ENCODE results near the gene C2CD4A. TPM values are rescaled to one million over a fixed set of nuclear protein-coding genes. Genes with fewer than 3 reads are reported as not detected.

C2CD4A gene
- total RNA-seq, 1 experiment from 2014 or later, result 0.11 TPM

GRCh38 chr15:62104401-62104800 is 37.6 kb downstream of the C2CD4A start:
- Mint-ChIP-seq H3K36me3 (ENCODE audit: insufficient read depth, unreplicated experiment) (no peaks in the 10 kb centered on the region), H3K27me3 (ENCODE audit: insufficient read depth, unreplicated experiment) (no peaks in the 10 kb centered on the region), H3K9me3 (ENCODE audit: unreplicated experiment) (no peaks in the 10 kb centered on the region), H3K4me3 (ENCODE audit: unreplicated experiment) (no peak overlapping the region), H3K4me1 (ENCODE audit: low read depth, unreplicated experiment) (no peaks in the 10 kb centered on the region), H3K27ac (ENCODE audit: unreplicated experiment) (no peak overlapping the region)
- Histone ChIP-seq H3K4me3 (ENCODE audit: low read depth, low read length) (no peak overlapping the region), H3K36me3 (ENCODE audit: control insufficient read depth, insufficient read depth, low read length) (no peaks in the 10 kb centered on the region), H3K4me1 (peaks cover 3% of the 10 kb centered on the region; the same call in 1 of the 2 replicates), H3K9me3 (no peaks in the 10 kb centered on the region), H3K27me3 (replicated peaks; ENCODE audit: control insufficient read depth, insufficient read depth, low read length) (no peaks in the 10 kb centered on the region)
- TF ChIP-seq, protein P1, sequence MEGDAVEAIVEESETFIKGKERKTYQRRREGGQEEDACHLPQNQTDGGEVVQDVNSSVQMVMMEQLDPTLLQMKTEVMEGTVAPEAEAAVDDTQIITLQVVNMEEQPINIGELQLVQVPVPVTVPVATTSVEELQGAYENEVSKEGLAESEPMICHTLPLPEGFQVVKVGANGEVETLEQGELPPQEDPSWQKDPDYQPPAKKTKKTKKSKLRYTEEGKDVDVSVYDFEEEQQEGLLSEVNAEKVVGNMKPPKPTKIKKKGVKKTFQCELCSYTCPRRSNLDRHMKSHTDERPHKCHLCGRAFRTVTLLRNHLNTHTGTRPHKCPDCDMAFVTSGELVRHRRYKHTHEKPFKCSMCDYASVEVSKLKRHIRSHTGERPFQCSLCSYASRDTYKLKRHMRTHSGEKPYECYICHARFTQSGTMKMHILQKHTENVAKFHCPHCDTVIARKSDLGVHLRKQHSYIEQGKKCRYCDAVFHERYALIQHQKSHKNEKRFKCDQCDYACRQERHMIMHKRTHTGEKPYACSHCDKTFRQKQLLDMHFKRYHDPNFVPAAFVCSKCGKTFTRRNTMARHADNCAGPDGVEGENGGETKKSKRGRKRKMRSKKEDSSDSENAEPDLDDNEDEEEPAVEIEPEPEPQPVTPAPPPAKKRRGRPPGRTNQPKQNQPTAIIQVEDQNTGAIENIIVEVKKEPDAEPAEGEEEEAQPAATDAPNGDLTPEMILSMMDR (IDR thresholded peaks at IDR 0.05; ENCODE audit: insufficient read depth in 1 of 2, low read depth in 1 of 2, low read length in 1 of 2, severe bottlenecking in 1 of 2, unreplicated experiment in 1 of 2), result no peak
- ChIA-PET POLR2A (no interaction called here), CTCF (no interaction called here)
- intact Hi-C loops (cut with micrococcal nuclease; ENCODE audit: unreplicated experiment), result no loop called here
- DNase-seq, result no peak
- BruUV-seq (replicated peaks), result no TSS peak

DNA sequence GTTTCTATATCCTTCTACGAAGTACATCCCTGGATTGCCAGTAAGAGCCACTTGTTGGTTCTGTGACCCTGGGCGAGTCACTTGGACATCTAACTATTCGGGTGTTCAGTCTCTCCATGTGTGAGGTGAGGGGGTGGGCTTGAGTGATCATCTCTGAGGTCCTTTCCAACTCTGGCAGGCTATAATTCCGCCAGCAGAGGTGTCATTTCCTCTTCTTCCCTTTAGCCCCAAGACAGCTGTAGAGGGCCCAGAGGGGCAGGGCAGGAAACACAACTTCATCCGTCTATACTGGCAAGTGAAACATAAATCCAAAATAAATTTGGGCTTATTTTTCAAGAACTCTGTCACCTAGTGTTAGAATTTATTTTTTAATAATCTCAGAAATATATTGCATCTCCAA is 38.1 kb downstream of the C2CD4A start:
- TF ChIP-seq, protein P1 (IDR thresholded peaks at IDR 0.05; ENCODE audit: insufficient read depth in 1 of 2, low read depth in 1 of 2, low read length in 1 of 2, severe bottlenecking in 1 of 2, unreplicated experiment in 1 of 2), result no peak
- Mint-ChIP-seq H3K4me1 (ENCODE audit: low read depth, unreplicated experiment) (no peaks in the 10 kb centered on the region), H3K27ac (ENCODE audit: unreplicated experiment) (no peak overlapping the region), H3K9me3 (ENCODE audit: unreplicated experiment) (no peaks in the 10 kb centered on the region), H3K4me3 (ENCODE audit: unreplicated experiment) (no peak overlapping the region), H3K36me3 (ENCODE audit: insufficient read depth, unreplicated experiment) (no peaks in the 10 kb centered on the region), H3K27me3 (ENCODE audit: insufficient read depth, unreplicated experiment) (no peaks in the 10 kb centered on the region)
- no peaks in the 10 kb centered on the region for H3K9me3 ChIP-seq
- BruUV-seq (replicated peaks), result no TSS peak
- peaks cover 3% of the 10 kb centered on the region; the same call in 1 of the 2 replicates for H3K4me1 ChIP-seq
- no peak for DNase-seq
- H3K4me3 ChIP-seq (ENCODE audit: low read depth, low read length), result no peak overlapping the region
- CTCF ChIA-PET, result no interaction called here
- H3K36me3 ChIP-seq (ENCODE audit: control insufficient read depth, insufficient read depth, low read length), result no peaks in the 10 kb centered on the region
- intact Hi-C loops (cut with micrococcal nuclease; ENCODE audit: unreplicated experiment), result no loop called here
- POLR2A ChIA-PET, result no interaction called here
- no peaks in the 10 kb centered on the region for H3K27me3 ChIP-seq (replicated peaks; ENCODE audit: control insufficient read depth, insufficient read depth, low read length)

GRCh38 chr15:62105266-62105665 is 38.5 kb downstream of the C2CD4A start:
- DNase-seq, result no peak
- Mint-ChIP-seq H3K27ac (ENCODE audit: unreplicated experiment) (no peak overlapping the region), H3K36me3 (ENCODE audit: insufficient read depth, unreplicated experiment) (no peaks in the 10 kb centered on the region), H3K27me3 (ENCODE audit: insufficient read depth, unreplicated experiment) (no peaks in the 10 kb centered on the region), H3K4me3 (ENCODE audit: unreplicated experiment) (no peak overlapping the region), H3K9me3 (ENCODE audit: unreplicated experiment) (no peaks in the 10 kb centered on the region), H3K4me1 (ENCODE audit: low read depth, unreplicated experiment) (no peaks in the 10 kb centered on the region)
- intact Hi-C loops (cut with micrococcal nuclease; ENCODE audit: unreplicated experiment), result no loop called here
- TF ChIP-seq, protein P1 (IDR thresholded peaks at IDR 0.05; ENCODE audit: insufficient read depth in 1 of 2, low read depth in 1 of 2, low read length in 1 of 2, severe bottlenecking in 1 of 2, unreplicated experiment in 1 of 2), result no peak
- BruUV-seq (replicated peaks), result no TSS peak
- Histone ChIP-seq H3K4me3 (ENCODE audit: low read depth, low read length) (no peak overlapping the region), H3K4me1 (peaks cover 3% of the 10 kb centered on the region; the same call in 1 of the 2 replicates), H3K9me3 (no peaks in the 10 kb centered on the region), H3K36me3 (ENCODE audit: control insufficient read depth, insufficient read depth, low read length) (no peaks in the 10 kb centered on the region), H3K27me3 (replicated peaks; ENCODE audit: control insufficient read depth, insufficient read depth, low read length) (no peaks in the 10 kb centered on the region)
- ChIA-PET POLR2A (no interaction called here), CTCF (no interaction called here)
